Measurements from ENCODE around the gene MYBPH. TPM values are rescaled to one million over a fixed set of nuclear protein-coding genes. Genes with fewer than 3 reads are reported as not detected.

MYBPH gene
- total and polyA plus RNA-seq, 2 donors (not counting 3 experiments of a cell fraction or from before 2014, with no cell fraction given): not detected

DNA sequence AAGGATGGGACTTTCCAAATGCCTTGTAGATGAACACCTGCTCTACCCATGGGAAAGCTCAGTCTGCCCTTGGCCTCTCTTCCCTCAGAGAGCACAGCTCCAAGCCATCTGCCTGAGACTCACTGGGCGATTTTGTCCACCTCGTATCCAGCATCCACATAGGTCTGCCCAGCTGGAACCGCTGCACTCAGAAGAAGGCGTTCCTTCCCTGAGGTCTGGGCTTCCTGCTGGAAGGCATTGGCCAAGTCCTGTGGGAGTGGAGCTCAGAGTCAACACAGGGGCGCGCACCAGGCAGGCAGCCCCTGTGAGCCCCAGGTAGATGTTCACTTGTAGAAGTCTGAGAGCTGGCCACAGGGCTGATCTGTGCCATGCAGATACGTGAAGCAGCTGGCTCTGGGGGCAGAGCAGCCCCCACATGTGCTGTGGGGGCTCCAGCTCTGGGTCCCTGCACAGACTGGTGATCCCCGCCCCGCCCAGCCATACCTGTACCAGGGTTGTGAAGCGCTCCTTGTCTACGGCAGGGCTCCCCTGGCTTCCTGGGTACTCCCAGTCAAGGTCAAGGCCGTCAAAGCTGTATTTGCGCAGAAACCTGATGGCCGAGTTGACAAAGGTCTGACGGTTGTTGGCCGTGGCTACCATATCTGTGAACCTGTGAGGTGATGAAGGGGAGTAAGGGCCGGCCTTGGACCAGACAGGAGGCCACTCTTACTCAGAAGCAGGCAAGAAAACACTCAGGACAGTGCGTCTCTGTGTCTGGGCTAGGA is 47.6 kb upstream of the MYBPH start:
- H3K4me2 ChIP-seq (ENCODE audit: insufficient read depth, low read length): no peak overlapping the region
- H3K9me1 ChIP-seq (replicated peaks; ENCODE audit: control insufficient read depth, extremely low read depth, insufficient read depth, low read length): no peaks in the 10 kb centered on the region
- H3K4me3 ChIP-seq (replicated peaks in 1 of 3; ENCODE audit: insufficient read depth in 1 of 3, low read depth in 1 of 3, low read length in 3 of 3): no peak overlapping the region
- intact Hi-C loops (cut with micrococcal nuclease) (no loop called here), dilution Hi-C loops (cut with MboI; ENCODE audit: extremely low pct_ligation_motif_present, low sequenced_read_pairs) (no loop called here)
- TF ChIP-seq POLR2AphosphoS5 (IDR thresholded peaks at IDR 0.05; ENCODE audit: insufficient read depth, low read depth, low read length) (no peak), GATA2 (IDR thresholded peaks at IDR 0.05; ENCODE audit: insufficient read depth, insufficient read length, low read depth, low read length) (no peak), JUN (IDR thresholded peaks at IDR 0.05; ENCODE audit: borderline replicate concordance, insufficient read depth, insufficient read length, low read depth) (no peak), MYC (IDR thresholded peaks at IDR 0.05; ENCODE audit: low read depth, low read length) (no peak), EZH2 (IDR thresholded peaks at IDR 0.05; ENCODE audit: borderline replicate concordance, low read depth, low read length, severe bottlenecking) (no peak), POLR2A (IDR thresholded peaks at IDR 0.05; ENCODE audit: low read depth, low read length) (no peak), FOS (IDR thresholded peaks at IDR 0.05; ENCODE audit: borderline replicate concordance, insufficient read depth, low read length) (no peak)
- TF ChIP-seq, protein P1, sequence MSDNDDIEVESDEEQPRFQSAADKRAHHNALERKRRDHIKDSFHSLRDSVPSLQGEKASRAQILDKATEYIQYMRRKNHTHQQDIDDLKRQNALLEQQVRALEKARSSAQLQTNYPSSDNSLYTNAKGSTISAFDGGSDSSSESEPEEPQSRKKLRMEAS (IDR thresholded peaks at IDR 0.05; ENCODE audit: insufficient read depth, insufficient read length): no peak
- TF ChIP-seq, protein P2, sequence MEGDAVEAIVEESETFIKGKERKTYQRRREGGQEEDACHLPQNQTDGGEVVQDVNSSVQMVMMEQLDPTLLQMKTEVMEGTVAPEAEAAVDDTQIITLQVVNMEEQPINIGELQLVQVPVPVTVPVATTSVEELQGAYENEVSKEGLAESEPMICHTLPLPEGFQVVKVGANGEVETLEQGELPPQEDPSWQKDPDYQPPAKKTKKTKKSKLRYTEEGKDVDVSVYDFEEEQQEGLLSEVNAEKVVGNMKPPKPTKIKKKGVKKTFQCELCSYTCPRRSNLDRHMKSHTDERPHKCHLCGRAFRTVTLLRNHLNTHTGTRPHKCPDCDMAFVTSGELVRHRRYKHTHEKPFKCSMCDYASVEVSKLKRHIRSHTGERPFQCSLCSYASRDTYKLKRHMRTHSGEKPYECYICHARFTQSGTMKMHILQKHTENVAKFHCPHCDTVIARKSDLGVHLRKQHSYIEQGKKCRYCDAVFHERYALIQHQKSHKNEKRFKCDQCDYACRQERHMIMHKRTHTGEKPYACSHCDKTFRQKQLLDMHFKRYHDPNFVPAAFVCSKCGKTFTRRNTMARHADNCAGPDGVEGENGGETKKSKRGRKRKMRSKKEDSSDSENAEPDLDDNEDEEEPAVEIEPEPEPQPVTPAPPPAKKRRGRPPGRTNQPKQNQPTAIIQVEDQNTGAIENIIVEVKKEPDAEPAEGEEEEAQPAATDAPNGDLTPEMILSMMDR (IDR thresholded peaks at IDR 0.05; ENCODE audit: extremely low read depth in 1 of 2, insufficient read depth in 1 of 2, low read depth in 1 of 2, low read length in 2 of 2): no peak
- FAIRE-seq: no peak
- peaks cover 3 to 4% of the 10 kb centered on the region in 2 experiments for H3K27me3 ChIP-seq (ENCODE audit: control insufficient read depth in 2 of 2, insufficient read depth in 2 of 2, low read length in 2 of 2)
- ChIA-PET CTCF (interaction anchor here (0.9 to 1.2 kb wide), 2 partner anchors 9 to 46 kb away, joined by 3 to 4 read pairs; no protein-coding TSS in a partner anchor), POLR2A (no interaction called here)
- no peak overlapping the region for H3K9ac ChIP-seq (replicated peaks; ENCODE audit: extremely low read depth, insufficient read depth, low read length)
- H2AFZ ChIP-seq (ENCODE audit: low read depth, low read length): no peak overlapping the region
- no peak overlapping the region for H3K27ac ChIP-seq (ENCODE audit: insufficient read depth, low read depth, low read length)
- H3K79me2 ChIP-seq (ENCODE audit: control insufficient read depth, insufficient read depth, low read length): no peaks in the 10 kb centered on the region
- no peaks in the 10 kb centered on the region for H3K36me3 ChIP-seq (ENCODE audit: control insufficient read depth in 2 of 2, extremely low read depth in 1 of 2, insufficient read depth in 2 of 2, low read length in 2 of 2)
- no TSS peak for BruUV-seq (replicated peaks)
- H3K9me3 ChIP-seq (replicated peaks; ENCODE audit: control insufficient read depth, insufficient read depth, low read length): no peaks in the 10 kb centered on the region
- no peak for DNase-seq (ENCODE audit: low read depth, low spot score)
- H3K4me1 ChIP-seq (ENCODE audit: control insufficient read depth, extremely low read depth, insufficient read depth, low read length): no peaks in the 10 kb centered on the region
- H4K20me1 ChIP-seq (replicated peaks; ENCODE audit: control insufficient read depth, extremely low read depth, insufficient read depth, low read length): no peaks in the 10 kb centered on the region

Measured in endothelial cell of umbilical vein (primary cell).